ENCODE measurements around the gene TMIE. TPM values are rescaled to one million over a fixed set of nuclear protein-coding genes. Genes with fewer than 3 reads are reported as not detected.
"Not testable (repeated sequence)": the region's sequence is repeated elsewhere in the genome, so short reads cannot be mapped to it uniquely, and the experiment has no call there.

The TMIE gene
- total RNA-seq, 1 experiment from 2014 or later = 6.5 TPM

- Histone ChIP-seq H3K36me3 (ENCODE audit: low read depth) (no peaks in the 10 kb centered on the region), H3K4me2 (no peak overlapping the region), H3K9me2 (ENCODE audit: insufficient read depth) (no peaks in the 10 kb centered on the region), H3F3A (ENCODE audit: insufficient read depth, low read depth) (no peaks in the 10 kb centered on the region; the same call in 1 of the 2 replicates), H3K79me2 (ENCODE audit: low read depth) (no peaks in the 10 kb centered on the region), H3K27me3 (ENCODE audit: insufficient read depth, low read depth) (no peaks in the 10 kb centered on the region), H3K4me1 (replicated peaks; ENCODE audit: insufficient read depth) (peaks cover 26% of the 10 kb centered on the region), H3K9me3 (ENCODE audit: insufficient read depth, low read depth) (no peaks in the 10 kb centered on the region), H4K20me1 (ENCODE audit: insufficient read depth) (no peaks in the 10 kb centered on the region), H2AFZ (no peak overlapping the region), H3K4me3 (no peak overlapping the region), H3K27ac (no peak overlapping the region)
- POLR2A ChIA-PET (ENCODE audit: unreplicated experiment) = interaction anchor here (0.7 kb wide), 1 partner anchor 27 kb away, joined by 7 read pairs; no protein-coding TSS in a partner anchor
- BruUV-seq (replicated peaks) = no TSS peak
- no peak for DNase-seq
- TF ChIP-seq EZH2 (IDR thresholded peaks at IDR 0.05; ENCODE audit: low read depth) = no peak
- TF ChIP-seq CTCF (conservative IDR thresholded peaks at IDR 0.05) = no peak
- CTCF ChIA-PET = no interaction called here
- intact Hi-C loops (cut with micrococcal nuclease; ENCODE audit: unreplicated experiment) = no loop called here
These were observed 1.2 kb downstream of the TMIE start for GRCh38 chr3:46702246-46703012.

GRCh38 chr3:46703013-46703520 is 1.9 kb downstream of the TMIE start:
- Histone ChIP-seq H3F3A (ENCODE audit: insufficient read depth, low read depth) (no peaks in the 10 kb centered on the region; the same call in 1 of the 2 replicates), H4K20me1 (ENCODE audit: insufficient read depth) (no peaks in the 10 kb centered on the region), H3K4me2 (no peak overlapping the region), H3K4me1 (replicated peaks; ENCODE audit: insufficient read depth) (peaks cover 26% of the 10 kb centered on the region), H3K79me2 (ENCODE audit: low read depth) (no peaks in the 10 kb centered on the region), H3K36me3 (ENCODE audit: low read depth) (no peaks in the 10 kb centered on the region), H3K27me3 (ENCODE audit: insufficient read depth, low read depth) (no peaks in the 10 kb centered on the region), H3K4me3 (no peak overlapping the region), H3K27ac (no peak overlapping the region), H3K9me2 (ENCODE audit: insufficient read depth) (no peaks in the 10 kb centered on the region), H2AFZ (no peak overlapping the region), H3K9me3 (ENCODE audit: insufficient read depth, low read depth) (no peaks in the 10 kb centered on the region)
- no TSS peak for BruUV-seq (replicated peaks)
- TF ChIP-seq CTCF (conservative IDR thresholded peaks at IDR 0.05) = no peak
- no peak for DNase-seq
- ChIA-PET CTCF (no interaction called here), POLR2A (ENCODE audit: unreplicated experiment) (interaction anchor here (0.7 kb wide), 1 partner anchor 27 kb away, joined by 7 read pairs; no protein-coding TSS in a partner anchor)
- intact Hi-C loops (cut with micrococcal nuclease; ENCODE audit: unreplicated experiment) = no loop called here

DNA sequence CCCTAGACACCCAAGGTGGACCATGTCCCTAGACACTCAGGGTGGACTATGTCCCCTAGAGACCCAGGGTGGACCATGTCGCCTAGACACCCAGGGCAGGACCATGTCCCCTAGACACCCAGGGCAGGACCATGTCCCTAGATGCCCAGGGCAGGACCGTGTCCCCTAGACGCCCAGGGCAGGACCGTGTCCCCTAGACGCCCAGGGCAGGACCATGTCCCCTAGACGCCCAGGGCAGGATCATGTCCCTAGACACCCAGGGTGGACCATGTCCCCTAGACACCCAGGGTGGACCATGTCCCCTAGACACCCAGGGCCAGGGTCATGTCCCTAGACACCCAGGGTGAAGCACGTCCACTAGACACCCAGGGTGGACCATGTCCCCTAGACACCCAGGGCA is 3.2 kb downstream of the TMIE start:
- H3K9me2 ChIP-seq (ENCODE audit: insufficient read depth); H3K4me3 ChIP-seq; H3K27me3 ChIP-seq (ENCODE audit: insufficient read depth, low read depth); DNase-seq; intact Hi-C loops (cut with micrococcal nuclease; ENCODE audit: unreplicated experiment); H3K27ac ChIP-seq; CTCF ChIA-PET; H4K20me1 ChIP-seq (ENCODE audit: insufficient read depth); H3K36me3 ChIP-seq (ENCODE audit: low read depth); H3F3A ChIP-seq (ENCODE audit: insufficient read depth, low read depth); H2AFZ ChIP-seq; H3K9me3 ChIP-seq (ENCODE audit: insufficient read depth, low read depth); BruUV-seq (replicated peaks); H3K79me2 ChIP-seq (ENCODE audit: low read depth); H3K4me2 ChIP-seq; POLR2A ChIA-PET (ENCODE audit: unreplicated experiment): not testable (repeated sequence)
- peaks cover 26% of the 10 kb centered on the region for H3K4me1 ChIP-seq (replicated peaks; ENCODE audit: insufficient read depth)

Measured in PC-9 (cell line).